ENCODE results near the gene C1QTNF8.

- TF ChIP-seq CTCF (IDR thresholded peaks at IDR 0.05; ENCODE audit: low read length) (no peak), EZH2 (optimal IDR thresholded peaks at IDR 0.05; ENCODE audit: low read depth, low read length) (no peak), EZH2phosphoT487 (IDR thresholded peaks at IDR 0.05; ENCODE audit: low read length) (no peak)
Observed at GRCh38 chr16:1131378-1131994, 35.4 kb upstream of the C1QTNF8 start.
